IPS DF 19.7 (cell line): ENCODE data around the gene PCED1B.

ENCODE experiments used
- DNase-seq: peaks from one replicate; pipeline ENCODE4 v3.0.0-alpha.2; 2013; ENCODE audit warnings: low read depth, low spot score

The PCED1B gene

GRCh38 chr12:47231456-47231855 is 152.0 kb downstream of the PCED1B start:
- no peak for DNase-seq

DNA sequence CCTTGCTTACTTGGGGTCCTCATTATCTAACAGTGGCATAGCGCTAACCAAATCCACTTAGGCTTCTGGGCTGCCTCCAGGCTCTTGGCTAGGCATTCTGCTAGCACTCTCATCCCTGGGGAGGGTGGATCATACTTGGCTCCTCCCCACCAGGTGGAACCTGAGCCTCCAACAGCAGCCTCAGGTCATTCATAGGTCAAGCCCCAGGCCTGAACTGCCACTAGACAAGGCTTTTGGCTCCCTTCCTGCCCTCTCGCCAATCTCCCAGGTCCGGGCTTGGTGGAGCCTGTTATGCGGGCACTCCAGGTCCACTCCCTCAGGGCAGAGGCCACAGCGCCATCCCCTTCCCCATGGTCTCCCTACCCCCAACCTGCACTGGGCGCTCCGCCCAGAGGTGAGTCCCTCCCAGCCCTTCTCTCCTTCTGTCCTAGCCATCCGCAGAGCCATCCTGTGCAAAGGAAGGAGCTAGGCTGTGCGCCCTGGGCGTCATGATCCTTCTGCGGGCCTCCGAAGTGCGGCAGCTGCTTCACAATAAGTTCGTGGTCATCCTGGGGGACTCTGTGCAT is 155.2 kb downstream of the PCED1B start:
- no peak for DNase-seq

DNA sequence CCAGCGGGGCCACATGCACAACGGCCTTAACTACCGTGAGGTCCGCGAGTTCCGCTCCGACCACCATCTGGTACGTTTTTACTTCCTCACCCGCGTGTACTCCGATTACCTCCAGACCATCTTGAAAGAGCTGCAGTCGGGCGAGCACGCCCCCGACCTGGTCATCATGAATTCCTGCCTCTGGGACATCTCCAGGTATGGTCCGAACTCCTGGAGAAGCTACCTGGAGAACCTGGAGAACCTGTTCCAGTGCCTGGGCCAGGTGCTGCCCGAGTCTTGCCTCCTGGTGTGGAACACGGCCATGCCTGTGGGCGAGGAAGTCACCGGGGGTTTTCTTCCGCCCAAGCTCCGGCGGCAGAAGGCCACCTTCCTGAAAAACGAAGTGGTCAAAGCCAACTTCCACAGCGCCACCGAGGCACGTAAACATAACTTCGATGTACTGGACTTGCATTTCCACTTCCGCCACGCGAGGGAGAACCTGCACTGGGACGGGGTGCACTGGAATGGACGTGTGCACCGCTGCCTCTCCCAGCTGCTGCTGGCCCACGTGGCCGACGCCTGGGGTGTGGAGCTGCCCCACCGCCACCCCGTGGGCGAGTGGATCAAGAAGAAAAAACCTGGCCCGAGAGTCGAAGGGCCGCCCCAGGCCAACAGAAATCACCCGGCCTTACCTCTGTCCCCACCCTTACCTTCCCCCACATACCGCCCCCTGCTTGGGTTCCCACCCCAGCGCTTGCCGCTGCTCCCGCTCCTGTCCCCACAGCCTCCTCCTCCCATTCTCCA is 156.0 kb downstream of the PCED1B start:
- no peak for DNase-seq

GRCh38 chr12:47236109-47236714 is 156.8 kb downstream of the PCED1B start:
- no peak for DNase-seq

- DNase-seq: no peak
Measured at GRCh38 chr12:47237751-47238211, 158.4 kb downstream of the PCED1B start.

GRCh38 chr12:47238669-47239114 is 159.3 kb downstream of the PCED1B start:
- no peak for DNase-seq

DNA sequence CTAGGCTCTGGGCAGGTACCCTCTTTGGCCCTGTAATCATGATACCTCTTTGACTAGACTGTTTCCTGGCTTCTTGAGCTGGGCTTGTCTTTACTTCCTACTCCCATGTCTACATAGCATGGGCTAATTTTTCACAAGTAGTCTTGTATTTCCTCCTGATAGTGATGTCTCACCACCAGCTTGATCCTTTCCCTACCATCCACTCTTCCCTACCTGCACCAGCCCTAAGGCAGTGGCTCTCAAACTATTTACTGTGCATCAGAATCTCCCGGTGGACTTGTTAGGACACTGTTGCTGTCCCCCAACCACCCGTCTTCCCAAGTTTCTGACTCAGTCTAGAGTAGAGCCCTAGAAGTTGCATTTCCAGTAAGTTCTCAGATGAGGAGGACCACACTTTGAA is 163.0 kb downstream of the PCED1B start:
- no peak for DNase-seq

GRCh38 chr12:47244835-47245234 is 165.4 kb downstream of the PCED1B start:
- DNase-seq: no peak

- no peak for DNase-seq
Measured at GRCh38 chr12:47245623-47246022, 166.2 kb downstream of the PCED1B start.

- no peak for DNase-seq
Measured at GRCh38 chr12:47247418-47247817, 168.0 kb downstream of the PCED1B start.

GRCh38 chr12:47249082-47249481 is 169.7 kb downstream of the PCED1B start:
- DNase-seq: no peak

GRCh38 chr12:47249719-47250357 is 170.4 kb downstream of the PCED1B start:
- no peak for DNase-seq

- no peak for DNase-seq
Measured at GRCh38 chr12:47251919-47252318, 172.5 kb downstream of the PCED1B start.

GRCh38 chr12:47264951-47265350 is 185.5 kb downstream of the PCED1B start:
- DNase-seq: no peak

- DNase-seq: no peak
Measured at GRCh38 chr12:47265391-47265790, 186.0 kb downstream of the PCED1B start.

DNA sequence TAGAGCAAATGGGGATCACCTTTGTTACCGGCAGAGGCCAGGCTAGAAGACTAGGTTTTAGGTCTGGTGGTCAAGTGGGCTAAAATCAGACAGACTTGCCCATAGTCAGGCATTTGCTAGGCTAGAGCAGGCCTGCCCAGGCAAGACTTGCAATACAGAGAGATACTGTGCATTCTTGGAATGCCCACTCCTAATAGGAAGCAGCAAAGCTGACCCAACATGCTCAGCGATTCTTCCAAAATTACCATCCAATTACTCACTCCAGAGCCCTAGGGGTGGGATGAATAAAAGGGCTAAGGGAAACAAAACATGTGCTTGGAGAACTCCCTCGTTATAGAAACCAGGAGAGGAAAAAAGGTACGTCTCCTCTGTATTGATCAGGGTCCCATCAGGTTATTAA is 188.2 kb downstream of the PCED1B start:
- DNase-seq: no peak

DNA sequence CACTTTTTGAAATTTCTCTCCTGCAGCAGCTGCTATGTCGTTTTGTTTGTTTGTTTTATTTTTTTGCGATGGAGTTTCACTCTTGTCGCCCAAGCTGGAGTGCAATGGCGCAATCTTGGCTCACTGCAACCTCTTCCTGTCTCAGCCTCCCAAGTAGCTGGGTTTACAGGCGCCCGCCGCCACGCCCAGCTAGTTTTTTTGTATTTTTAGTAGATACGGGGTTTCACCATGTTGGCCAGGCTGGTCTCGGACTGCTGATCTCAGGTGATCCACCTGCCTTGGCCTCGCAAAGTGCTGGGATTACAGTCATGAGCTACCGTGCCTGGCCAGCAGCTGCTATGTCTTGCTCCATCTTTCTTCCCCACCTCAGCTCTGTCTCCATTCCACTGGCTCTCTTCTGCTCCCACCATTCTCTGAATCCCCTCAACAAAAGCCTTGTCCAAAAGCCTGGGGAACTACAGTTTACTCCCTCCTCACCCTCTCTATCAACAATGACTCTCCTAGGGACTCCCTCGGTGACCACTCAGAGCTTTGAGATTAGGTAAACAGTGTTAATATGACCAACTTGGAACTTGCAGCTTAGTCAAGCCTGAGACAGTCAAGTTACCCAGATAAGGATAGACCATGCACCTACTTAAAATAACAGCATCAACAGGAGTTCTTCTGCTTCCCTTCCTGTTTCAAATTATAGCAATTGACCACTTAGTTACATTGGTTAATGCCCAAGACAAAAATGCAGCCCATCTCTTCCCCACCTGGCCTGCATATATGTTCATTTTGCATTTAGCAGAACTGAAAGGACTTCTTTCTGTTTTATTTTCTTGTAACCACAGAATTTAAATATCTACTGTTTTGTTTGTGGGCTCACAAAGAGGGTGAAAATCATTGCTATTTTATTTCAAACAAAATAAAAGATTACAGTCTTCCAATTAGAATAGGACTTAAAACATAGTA is 189.4 kb downstream of the PCED1B start:
- DNase-seq: no peak

DNA sequence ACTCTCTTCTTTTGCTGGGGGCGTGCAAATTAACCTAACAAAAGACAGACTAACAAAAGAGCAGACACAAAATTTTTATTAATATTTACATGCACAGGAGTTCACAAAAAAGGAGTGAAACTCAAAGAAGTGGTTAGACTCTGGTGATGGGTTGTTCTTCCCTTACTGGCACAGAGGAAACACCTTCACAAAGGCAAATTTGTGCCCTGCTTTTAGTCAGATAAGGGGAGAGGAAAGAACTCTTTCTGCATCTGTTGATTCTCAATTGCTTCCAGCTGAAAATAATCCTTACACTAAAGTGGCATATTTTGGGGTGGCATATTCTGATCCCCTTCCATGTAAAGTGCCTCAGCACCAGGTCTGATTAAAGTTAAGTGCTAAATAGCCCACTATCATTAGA is 190.5 kb downstream of the PCED1B start:
- DNase-seq: no peak

DNA sequence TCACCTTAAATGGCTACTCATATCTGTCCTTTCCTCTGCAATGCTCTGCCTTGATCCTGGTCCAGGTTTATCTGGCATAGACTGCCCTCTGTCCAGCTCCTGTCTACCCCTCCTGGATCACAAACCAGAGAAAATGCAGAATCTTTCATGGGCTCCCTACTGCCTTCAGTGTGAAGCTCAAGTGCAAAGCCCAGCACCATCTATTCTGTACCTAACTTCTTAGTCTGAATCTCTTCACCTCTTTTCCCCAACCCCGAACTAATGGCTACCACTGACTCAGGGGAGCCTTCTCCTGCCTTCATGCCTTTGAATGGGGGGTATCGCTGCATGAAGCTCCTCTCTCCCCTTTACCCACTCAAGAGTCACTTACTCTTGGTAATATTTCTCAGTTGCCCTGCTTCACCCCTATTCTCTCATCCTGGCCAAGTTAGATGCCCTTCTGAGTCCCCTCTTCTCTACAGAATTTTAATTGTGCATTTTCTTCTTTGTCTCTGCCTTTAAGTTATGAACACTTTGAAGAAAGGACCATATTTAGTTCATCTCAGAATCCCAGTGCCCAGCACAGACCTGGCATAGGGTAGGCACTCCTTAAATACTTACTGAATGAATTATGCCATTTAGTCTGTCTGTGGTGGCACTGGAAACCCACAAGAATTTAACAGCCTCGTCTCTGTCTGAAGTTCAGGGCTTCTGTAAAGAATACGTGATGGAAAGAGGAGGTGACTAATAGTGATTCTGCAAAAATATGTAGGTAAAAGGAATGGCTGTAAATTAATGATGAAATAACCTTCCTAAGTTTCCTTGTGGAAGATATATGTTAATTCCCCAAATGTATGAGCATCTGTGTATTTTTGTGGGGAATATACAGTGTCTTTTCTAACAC is 191.6 kb downstream of the PCED1B start:
- no peak for DNase-seq

- DNase-seq: no peak
Measured at GRCh38 chr12:47271800-47272239, 192.4 kb downstream of the PCED1B start.
